GM19455 (cell line): ENCODE results near the gene INTS15.

Experiments
- ATAC-seq: cut with Tn5 transposase; IDR thresholded peaks from one replicate; pipeline ENCODE4 v1.9.1; 2021; ENCODE audit not compliant: unreplicated experiment

The INTS15 gene

GRCh38 chr7:6589829-6590644 is at the start of gene INTS15:
TSS of gene INTS15 (plus strand) at chr7:6590021. CDS start at chr7:6590284, 263 bp downstream.
- ATAC-seq: peak; percentile 88

- ATAC-seq: no peak
These were observed 47.5 kb upstream of the INTS15 start for GRCh38 chr7:6542368-6542767.

- ATAC-seq: no peak
These were observed 44.3 kb upstream of the INTS15 start for GRCh38 chr7:6545398-6546126.

- ATAC-seq: no peak
These were observed 43.1 kb upstream of the INTS15 start for GRCh38 chr7:6546498-6547251.

GRCh38 chr7:6547400-6547799 is 42.4 kb upstream of the INTS15 start:
- no peak for ATAC-seq

- ATAC-seq: no peak
These were observed 38.8 kb upstream of the INTS15 start, which contains the start of gene GRID2IP for GRCh38 chr7:6551016-6551511. TSS of gene GRID2IP (minus strand) at chr7:6551461. CDS start at chr7:6551436, 25 bp downstream.

- no peak for ATAC-seq
These were observed 36.3 kb upstream of the INTS15 start for GRCh38 chr7:6553448-6554044.

GRCh38 chr7:6554848-6555247 is 35.0 kb upstream of the INTS15 start:
- ATAC-seq: no peak

- ATAC-seq: no peak
These were observed 33.6 kb upstream of the INTS15 start for GRCh38 chr7:6556196-6556595.

GRCh38 chr7:6558837-6559236 is 31.0 kb upstream of the INTS15 start:
- ATAC-seq: no peak

- ATAC-seq: no peak
These were observed 29.9 kb upstream of the INTS15 start for GRCh38 chr7:6559896-6560295.

- ATAC-seq: no peak
These were observed 27.7 kb upstream of the INTS15 start for GRCh38 chr7:6562106-6562505.

GRCh38 chr7:6563936-6564770 is 25.7 kb upstream of the INTS15 start:
- no peak for ATAC-seq

- no peak for ATAC-seq
These were observed 24.2 kb upstream of the INTS15 start for GRCh38 chr7:6565655-6566054.

- no peak for ATAC-seq
These were observed 21.9 kb upstream of the INTS15 start for GRCh38 chr7:6567886-6568285.

- ATAC-seq: no peak
These were observed 18.6 kb upstream of the INTS15 start for GRCh38 chr7:6571160-6571779.

- no peak for ATAC-seq
These were observed 14.4 kb upstream of the INTS15 start for GRCh38 chr7:6575281-6576023.

- no peak for ATAC-seq
These were observed 13.6 kb upstream of the INTS15 start for GRCh38 chr7:6576024-6576866.
